Measurements from ENCODE around the gene COLEC12.

The COLEC12 gene

GRCh38 chr18:434410-434809, 66.1 kb downstream of the COLEC12 start:
- DNase-seq = no peak

- DNase-seq = no peak
Measured at GRCh38 chr18:433960-434359, 66.5 kb downstream of the COLEC12 start.

GRCh38 chr18:433298-433697, 67.2 kb downstream of the COLEC12 start:
- DNase-seq = no peak

- no peak for DNase-seq
Measured at GRCh38 chr18:432791-433190, 67.7 kb downstream of the COLEC12 start.

- DNase-seq = no peak
Measured at GRCh38 chr18:429030-429429, 71.5 kb downstream of the COLEC12 start.

GRCh38 chr18:427005-427404, 73.5 kb downstream of the COLEC12 start:
- DNase-seq = no peak

- DNase-seq = no peak
Measured at GRCh38 chr18:425106-425745, 75.3 kb downstream of the COLEC12 start.

- no peak for DNase-seq
Measured at GRCh38 chr18:424668-425067, 75.8 kb downstream of the COLEC12 start.

GRCh38 chr18:424071-424661, 76.3 kb downstream of the COLEC12 start:
- DNase-seq = no peak

GRCh38 chr18:422966-423365, 77.5 kb downstream of the COLEC12 start:
- no peak for DNase-seq

- no peak for DNase-seq
Measured at GRCh38 chr18:421247-422155, 79.0 kb downstream of the COLEC12 start.

GRCh38 chr18:420661-421246, 79.7 kb downstream of the COLEC12 start:
- DNase-seq = no peak

- DNase-seq = no peak
Measured at GRCh38 chr18:419541-420175, 80.8 kb downstream of the COLEC12 start.

GRCh38 chr18:417495-417894, 83.0 kb downstream of the COLEC12 start:
- no peak for DNase-seq

GRCh38 chr18:416930-417329, 83.6 kb downstream of the COLEC12 start:
- no peak for DNase-seq

GRCh38 chr18:415617-416612, 84.6 kb downstream of the COLEC12 start:
- no peak for DNase-seq

GRCh38 chr18:415047-415446, 85.5 kb downstream of the COLEC12 start:
- DNase-seq = no peak

GRCh38 chr18:413233-413632, 87.3 kb downstream of the COLEC12 start:
- DNase-seq = peak; percentile 15

GRCh38 chr18:410047-410455, 90.5 kb downstream of the COLEC12 start:
- DNase-seq = no peak

GRCh38 chr18:408367-408766, 92.1 kb downstream of the COLEC12 start:
- DNase-seq = no peak

GRCh38 chr18:407626-408224, 92.8 kb downstream of the COLEC12 start:
- DNase-seq = no peak

Data from OCI-M1 (cell line).